Activated CD4-positive, CD25-positive, alpha-beta regulatory T cell (primary cell): ENCODE data around the gene SLC12A9.
A peak's percentile ranks its signal among the peaks of the same experiment; 100 is the strongest.
"Not testable (repeated sequence)": the region's sequence is repeated elsewhere in the genome, so short reads cannot be mapped to it uniquely, and the experiment has no call there.

Experiments
- DNase-seq, 4 experiments: peaks; one replicate each; lab custom pipeline; 2025; lab: John Stamatoyannopoulos, UW

The SLC12A9 gene

DNA sequence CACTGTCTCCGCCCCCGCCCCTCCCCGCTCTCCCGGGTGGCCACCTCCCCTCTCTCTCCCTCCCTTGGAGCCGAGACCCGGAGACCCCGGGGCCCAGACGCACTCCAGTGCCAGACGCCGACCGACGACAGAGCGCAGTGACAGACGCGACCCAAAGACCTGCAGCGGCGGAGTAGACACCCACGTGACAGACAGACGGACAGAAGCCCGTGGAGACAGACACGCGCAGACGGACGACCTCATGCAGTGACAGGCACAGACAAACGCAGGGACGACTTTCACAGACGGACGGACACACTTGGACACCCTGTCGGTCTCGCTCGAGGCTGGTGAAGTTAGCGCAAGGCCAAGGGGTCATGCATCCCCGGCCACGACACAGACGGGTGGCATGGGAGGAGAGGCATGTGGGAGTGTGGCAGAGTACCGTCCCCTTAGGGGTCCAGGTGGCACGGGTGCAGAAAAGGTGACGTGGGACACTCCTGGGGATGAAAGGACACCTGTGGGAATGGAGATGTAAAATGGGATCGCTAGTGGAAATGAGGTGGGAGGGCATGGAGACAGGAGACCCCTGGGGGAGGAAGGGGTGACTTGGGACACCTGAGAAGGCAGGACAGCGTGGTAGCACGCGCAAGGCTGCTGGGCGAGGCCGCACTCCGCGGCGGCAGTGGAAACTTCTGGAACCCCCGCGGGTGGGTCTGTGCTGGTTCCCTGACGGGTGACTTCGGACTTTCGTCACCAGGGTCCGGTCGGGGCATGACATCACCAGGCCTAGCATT is 43.6 kb downstream of the SLC12A9 start:
- DNase-seq: no peak

- peak in 3 of 4 experiments; percentile 29 to 57 (median 52) for DNase-seq
Observed at GRCh38 chr7:100896732-100897608, 44.5 kb downstream of the SLC12A9 start.

DNA sequence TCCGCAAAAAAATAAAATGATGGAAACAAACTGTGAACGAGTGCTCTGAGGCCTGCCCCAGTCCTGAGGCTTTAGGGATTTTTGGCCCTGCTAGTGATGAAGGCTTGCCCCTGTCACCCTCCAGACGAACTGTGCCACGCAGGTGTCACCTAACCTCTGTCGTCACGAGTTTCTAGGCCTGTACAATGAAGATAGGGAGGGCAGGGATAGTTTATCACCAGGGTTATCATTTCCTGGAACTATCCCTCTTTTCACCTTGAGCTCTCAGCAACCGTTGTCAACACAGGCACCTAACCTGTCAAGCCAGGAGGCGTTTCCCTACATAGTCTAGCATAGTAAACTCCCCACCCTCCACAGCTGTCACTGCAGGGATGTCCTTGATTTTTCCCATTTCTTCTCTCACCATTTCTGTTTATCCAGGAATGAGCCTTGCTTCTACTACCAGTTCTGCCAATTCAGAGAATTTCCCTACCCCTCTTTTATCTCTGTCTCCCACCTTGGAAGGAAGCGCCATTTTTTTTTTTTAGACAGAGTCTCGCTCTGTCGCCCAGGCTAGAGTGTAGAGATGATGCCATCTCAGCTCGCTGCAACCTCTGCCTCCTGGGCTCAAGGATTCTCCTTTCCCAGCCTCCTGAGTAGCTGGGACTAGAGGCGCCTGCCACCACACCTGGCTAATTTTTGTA is 45.4 kb downstream of the SLC12A9 start:
- no peak for DNase-seq

DNA sequence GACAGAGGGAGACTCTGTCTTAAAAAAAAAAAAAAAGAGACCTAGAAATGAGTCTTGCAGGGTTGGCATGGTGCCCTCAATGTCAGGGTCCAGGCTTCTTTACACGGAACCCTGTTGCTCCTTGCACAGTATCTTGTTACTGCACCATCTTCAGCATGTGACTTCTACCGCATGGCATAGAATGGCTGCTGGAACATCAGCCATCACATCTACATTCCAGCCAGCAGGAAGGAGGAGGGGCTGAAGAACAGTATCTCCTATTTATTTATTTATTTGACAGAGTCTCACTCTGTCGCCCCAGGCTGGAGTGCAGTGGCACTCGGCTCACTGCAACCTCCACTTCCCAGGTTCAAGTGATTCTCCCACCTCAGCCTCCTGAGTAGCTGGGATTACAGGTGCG is 46.9 kb downstream of the SLC12A9 start:
- no peak for DNase-seq

- DNase-seq: no peak
Observed at GRCh38 chr7:100900978-100901377, 48.5 kb downstream of the SLC12A9 start.

GRCh38 chr7:100901921-100902332 is 49.4 kb downstream of the SLC12A9 start:
- no peak for DNase-seq

DNA sequence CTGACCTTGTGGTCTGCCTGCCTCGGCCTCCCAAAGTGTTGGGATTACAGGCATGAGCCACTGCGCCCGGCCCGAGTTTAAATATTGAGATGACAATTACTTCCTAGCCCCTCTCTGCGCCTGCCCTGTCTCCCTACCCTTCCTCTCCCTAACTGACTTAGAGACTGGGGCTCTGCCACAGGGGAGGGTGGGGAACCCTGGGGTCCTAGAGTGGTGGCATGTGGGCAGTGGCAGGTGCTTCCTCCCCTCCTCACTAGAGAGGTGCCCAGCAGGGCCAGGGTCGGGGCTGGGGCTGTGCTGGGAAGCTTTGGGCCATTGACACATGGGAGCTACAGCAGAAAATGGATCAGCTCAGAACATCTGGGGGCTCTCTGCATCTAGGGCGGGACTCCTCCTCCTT is 50.1 kb downstream of the SLC12A9 start:
- no peak for DNase-seq

DNA sequence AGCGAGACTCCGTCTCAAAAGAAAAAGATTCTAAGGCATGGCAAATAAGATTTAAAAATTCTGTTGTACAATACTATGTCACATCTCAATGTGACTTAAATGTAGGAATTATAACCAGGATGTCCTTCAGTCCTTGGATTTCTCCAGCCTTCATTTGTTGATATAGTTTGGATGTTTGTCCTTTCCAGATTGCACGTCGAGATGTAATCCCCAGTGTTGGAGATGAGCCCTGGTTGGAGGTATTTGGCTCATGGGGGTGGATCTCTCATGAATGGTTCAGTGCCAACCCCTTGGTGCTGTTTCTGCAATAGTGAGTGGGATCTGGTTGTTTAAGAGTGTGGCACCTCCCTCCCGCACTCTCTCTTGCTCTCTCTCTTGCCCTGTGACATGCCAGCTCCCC is 56.0 kb downstream of the SLC12A9 start:
- no peak for DNase-seq

DNA sequence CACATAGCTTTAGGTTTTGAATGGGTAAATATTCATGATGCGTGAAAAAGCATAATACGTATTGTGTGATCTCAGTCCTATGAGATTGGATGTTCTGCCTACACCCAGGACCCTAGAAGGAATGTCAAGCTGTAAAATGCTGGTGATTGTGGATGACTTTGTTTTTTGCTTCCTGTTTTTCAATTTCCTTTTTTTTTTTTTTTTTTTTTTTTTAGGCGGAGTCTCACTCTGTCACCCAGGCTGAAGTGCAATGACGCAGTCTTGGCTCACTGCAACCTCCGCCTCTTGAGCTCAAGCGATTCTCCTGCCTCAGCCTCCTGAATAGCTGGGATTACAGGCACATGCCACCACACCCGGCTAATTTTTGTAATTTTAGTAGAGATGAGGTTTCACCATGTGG is 57.9 kb downstream of the SLC12A9 start:
- DNase-seq: not testable (repeated sequence)

- DNase-seq: no peak
Observed at GRCh38 chr7:100911484-100911883, 59.0 kb downstream of the SLC12A9 start.

DNA sequence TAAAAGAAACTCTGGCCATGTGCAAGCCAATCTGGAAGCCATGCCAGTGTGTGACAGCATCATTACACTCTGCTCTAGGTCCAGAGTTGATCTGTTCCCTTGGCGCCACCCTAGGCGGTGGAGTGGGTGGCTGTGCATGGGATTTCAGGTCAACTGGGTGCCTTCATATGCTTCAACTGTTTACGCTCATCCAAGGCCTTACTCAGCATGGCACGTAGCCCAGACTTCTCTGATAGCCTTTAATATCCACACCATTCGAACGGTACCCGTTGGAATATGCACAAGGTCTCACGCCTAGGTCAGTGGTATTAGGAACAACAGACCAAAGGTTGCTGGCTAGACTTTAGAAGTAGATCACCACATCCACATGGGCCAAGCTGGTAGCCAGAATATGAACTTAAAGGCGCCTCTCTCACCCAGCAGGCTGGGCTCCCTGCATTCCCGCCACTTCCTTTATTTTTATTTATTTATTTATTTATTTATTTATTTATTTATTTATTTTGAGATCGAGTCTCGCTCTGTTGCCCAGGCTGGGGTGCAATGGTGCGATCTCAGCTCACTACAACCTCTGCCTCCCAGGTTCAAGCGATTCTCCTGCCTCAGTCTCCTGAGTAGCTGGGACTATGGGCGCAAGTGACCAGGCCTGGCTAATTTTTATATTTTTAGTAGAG is 61.8 kb downstream of the SLC12A9 start:
- DNase-seq: no peak

DNA sequence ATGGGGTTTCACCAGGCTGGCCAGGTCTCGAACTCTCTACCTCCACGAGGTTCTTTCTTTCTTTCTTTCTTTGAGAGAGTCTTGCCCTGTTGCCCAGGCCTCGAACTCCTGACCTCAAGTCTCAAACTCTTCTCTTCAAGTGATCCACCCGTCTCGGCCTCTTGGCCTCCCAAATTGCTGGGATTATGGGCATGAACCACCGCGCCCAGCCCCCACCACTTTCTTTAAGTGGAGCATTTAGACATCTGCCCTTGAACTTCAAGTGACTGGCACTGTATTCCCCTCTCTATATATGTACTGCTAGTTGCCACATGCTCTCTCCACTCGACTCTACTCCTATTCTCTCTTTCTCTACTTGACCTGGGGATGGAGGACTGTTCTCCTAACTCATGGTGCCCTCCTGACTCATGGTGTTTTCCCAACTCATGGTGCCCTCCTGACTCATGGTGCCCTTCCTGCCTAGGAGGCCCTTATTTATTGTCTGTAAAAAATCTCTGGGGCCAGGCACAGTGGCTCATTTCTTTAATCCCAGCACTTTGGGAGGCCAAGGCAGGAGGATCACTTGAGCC is 62.5 kb downstream of the SLC12A9 start:
- DNase-seq: no peak
